ENCODE results near the gene CORO2A.

- TF ChIP-seq EP300 (IDR thresholded peaks at IDR 0.05; ENCODE audit: borderline replicate concordance) = no peak
- no peak for TF ChIP-seq FOXM1 (IDR thresholded peaks at IDR 0.05; ENCODE audit: borderline replicate concordance, low read depth)
- no peak for TF ChIP-seq YY1 (IDR thresholded peaks at IDR 0.05; ENCODE audit: low read depth)
- no peak for TF ChIP-seq TAF1 (IDR thresholded peaks at IDR 0.05; ENCODE audit: low read depth)
Observed at GRCh38 chr9:98091735-98092612, 100.5 kb downstream of the CORO2A start.

All from Ishikawa (cell line).